NT2/D1 (cell line): ENCODE data around the gene SMR3B.

ENCODE experiments used
- DNase-seq: peaks from one replicate; pipeline ENCODE4 v3.0.0-alpha.2; 2011; ENCODE audit warnings: low read depth, low spot score
- H3K27me3 ChIP-seq: 2 replicates; pipeline ENCODE4 v1.6.0; 2011; ENCODE audit warnings: mild to moderate bottlenecking; ENCODE audit not compliant: insufficient read length, insufficient read depth
- H3K36me3 ChIP-seq: 2 replicates; pipeline ENCODE4 v1.6.1; 2011; ENCODE audit warnings: mild to moderate bottlenecking, low read length, mixed read lengths; ENCODE audit not compliant: insufficient read depth, insufficient read length
- H3K4me1 ChIP-seq: 2 replicates; pipeline ENCODE4 v1.5.1; 2011; ENCODE audit not compliant: insufficient read depth, insufficient read length
- H3K4me3 ChIP-seq: 2 replicates; pipeline ENCODE4 v1.5.1; 2011; ENCODE audit warnings: low read depth; ENCODE audit not compliant: insufficient read length
- H3K9ac ChIP-seq: 2 replicates; pipeline ENCODE4 v1.6.0; 2011; ENCODE audit warnings: low read depth; ENCODE audit not compliant: insufficient read length
- H3K9me3 ChIP-seq: 2 replicates; pipeline ENCODE4 v1.5.1; 2011; ENCODE audit warnings: mild to moderate bottlenecking, low read length; ENCODE audit not compliant: insufficient read depth
- SUZ12 ChIP-seq: IDR thresholded peaks from 2 replicates; pipeline ENCODE4 v1.6.1; 2011; ENCODE audit not compliant: insufficient read length, insufficient read depth; ENCODE audit errors: extremely low read depth
- YY1 ChIP-seq: IDR thresholded peaks from 2 replicates; pipeline ENCODE4 v1.6.1; 2011; ENCODE audit not compliant: insufficient read length, insufficient read depth
- ZNF274 ChIP-seq: IDR thresholded peaks from 2 replicates; pipeline ENCODE4 v1.6.1; 2011; ENCODE audit warnings: mild to moderate bottlenecking, low read depth, low read length

The SMR3B gene

GRCh38 chr4:70365479-70365878 lies 17.5 kb upstream of the SMR3B start:
- H3K9me3 ChIP-seq = no peaks in the 10 kb centered on the region
- no peaks in the 10 kb centered on the region for H3K27me3 ChIP-seq
- TF ChIP-seq SUZ12 = no peak
- no peak for TF ChIP-seq ZNF274
- TF ChIP-seq YY1 = no peak
- no peak overlapping the region for H3K9ac ChIP-seq
- no peaks in the 10 kb centered on the region for H3K4me1 ChIP-seq
- DNase-seq = no peak
- H3K4me3 ChIP-seq = no peak overlapping the region
- no peaks in the 10 kb centered on the region for H3K36me3 ChIP-seq

GRCh38 chr4:70367813-70368212 lies 15.1 kb upstream of the SMR3B start:
- Histone ChIP-seq H3K9me3 (no peaks in the 10 kb centered on the region), H3K4me3 (no peak overlapping the region), H3K27me3 (no peaks in the 10 kb centered on the region), H3K9ac (no peak overlapping the region), H3K36me3 (no peaks in the 10 kb centered on the region), H3K4me1 (no peaks in the 10 kb centered on the region)
- TF ChIP-seq YY1 (no peak), SUZ12 (no peak), ZNF274 (no peak)
- no peak for DNase-seq

GRCh38 chr4:70371987-70372386 lies 10.9 kb upstream of the SMR3B start:
- H3K36me3 ChIP-seq = no peaks in the 10 kb centered on the region
- no peak overlapping the region for H3K9ac ChIP-seq
- no peak for DNase-seq
- no peaks in the 10 kb centered on the region for H3K9me3 ChIP-seq
- H3K4me1 ChIP-seq = no peaks in the 10 kb centered on the region
- H3K27me3 ChIP-seq = no peaks in the 10 kb centered on the region
- H3K4me3 ChIP-seq = no peak overlapping the region
- no peak for TF ChIP-seq SUZ12
- no peak for TF ChIP-seq YY1
- TF ChIP-seq ZNF274 = no peak

- Histone ChIP-seq H3K9ac (no peak overlapping the region), H3K9me3 (no peaks in the 10 kb centered on the region), H3K4me1 (no peaks in the 10 kb centered on the region), H3K4me3 (no peak overlapping the region), H3K27me3 (no peaks in the 10 kb centered on the region), H3K36me3 (no peaks in the 10 kb centered on the region)
- TF ChIP-seq YY1 = no peak
- TF ChIP-seq ZNF274 = no peak
- TF ChIP-seq SUZ12 = no peak
- DNase-seq = no peak
Observed at GRCh38 chr4:70372760-70373159, 10.2 kb upstream of the SMR3B start.

GRCh38 chr4:70380578-70380977 lies 2.4 kb upstream of the SMR3B start:
- Histone ChIP-seq H3K9ac (no peak overlapping the region), H3K9me3 (no peaks in the 10 kb centered on the region), H3K27me3 (no peaks in the 10 kb centered on the region), H3K36me3 (no peaks in the 10 kb centered on the region), H3K4me3 (no peak overlapping the region), H3K4me1 (no peaks in the 10 kb centered on the region)
- no peak for TF ChIP-seq SUZ12
- TF ChIP-seq ZNF274 = no peak
- TF ChIP-seq YY1 = no peak
- DNase-seq = no peak

- no peak overlapping the region for H3K9ac ChIP-seq
- H3K9me3 ChIP-seq = no peaks in the 10 kb centered on the region
- DNase-seq = no peak
- H3K4me3 ChIP-seq = no peak overlapping the region
- no peaks in the 10 kb centered on the region for H3K4me1 ChIP-seq
- TF ChIP-seq YY1 = no peak
- TF ChIP-seq ZNF274 = no peak
- no peak for TF ChIP-seq SUZ12
- no peaks in the 10 kb centered on the region for H3K36me3 ChIP-seq
- H3K27me3 ChIP-seq = no peaks in the 10 kb centered on the region
Observed at GRCh38 chr4:70392057-70392776, 9.3 kb downstream of the SMR3B start.

GRCh38 chr4:70397580-70397979 lies 14.6 kb downstream of the SMR3B start, which contains the start of gene OPRPN:
OPRPN (plus strand) TSS chr4:70397940; CDS start chr4:70399286, 1,346 bp downstream.
- Histone ChIP-seq H3K4me1 (no peaks in the 10 kb centered on the region), H3K4me3 (no peak within 1 kb of the TSS)
- TF ChIP-seq ZNF274 = no peak
- TF ChIP-seq YY1 = no peak

GRCh38 chr4:70399319-70399718 lies 16.4 kb downstream of the SMR3B start:
- Histone ChIP-seq H3K9me3 (no peaks in the 10 kb centered on the region), H3K36me3 (no peaks in the 10 kb centered on the region), H3K4me3 (no peak overlapping the region), H3K9ac (no peak overlapping the region), H3K27me3 (no peaks in the 10 kb centered on the region), H3K4me1 (no peaks in the 10 kb centered on the region)
- TF ChIP-seq YY1 (no peak), ZNF274 (no peak), SUZ12 (no peak)
- no peak for DNase-seq

More at GRCh38 chr4:70397580-70397979, 14.6 kb downstream of the SMR3B start, which contains the start of gene OPRPN:
- Histone ChIP-seq H3K9ac (no peak within 1 kb of the TSS), H3K9me3 (no peaks in the 10 kb centered on the region), H3K27me3 (no peaks in the 10 kb centered on the region), H3K36me3 (no peaks in the 10 kb centered on the region)
- no peak for DNase-seq
